SK-N-SH (cell line): ENCODE data around the gene PUS10.

Source experiments
- CTCF ChIP-seq: fragments of 200-600 bp; sonication (generic); IDR thresholded peaks from 2 replicates; pipeline ENCODE4 v1.6.1; 2017; ENCODE audit warnings: antibody characterized with exemption, mild to moderate bottlenecking, moderate library complexity
- JUND ChIP-seq: IDR thresholded peaks from 2 replicates; pipeline ENCODE4 v1.4.0; 2012
- MXI1 ChIP-seq: IDR thresholded peaks from 2 replicates; pipeline ENCODE4 v1.6.1; 2012; ENCODE audit warnings: mild to moderate bottlenecking, low read depth, low read length, improper control_type of control experiment
- NFIC ChIP-seq: IDR thresholded peaks from 2 replicates; pipeline ENCODE4 v1.4.0; 2012; ENCODE audit warnings: borderline replicate concordance
- TEAD4 ChIP-seq: IDR thresholded peaks from 2 replicates; pipeline ENCODE4 v1.4.0; 2012; ENCODE audit warnings: mild to moderate bottlenecking, borderline replicate concordance; ENCODE audit not compliant: insufficient read depth
- USF2 ChIP-seq: fragments of 150-350 bp; IDR thresholded peaks from 2 replicates; pipeline ENCODE4 v1.6.1; 2017; ENCODE audit warnings: antibody characterized with exemption, low read length, low read depth, borderline replicate concordance

- TF ChIP-seq MXI1 (no peak), TEAD4 (no peak), CTCF (no peak), NFIC (no peak), JUND (no peak), USF2 (no peak)
Observed at GRCh38 chr2:61057562-61057961, 39.5 kb upstream of the PUS10 start.
